ENCODE measurements around the gene XPR1.

XPR1 gene

GRCh38 chr1:180935326-180936109 lies 303.7 kb downstream of the XPR1 start:
- no peak for ATAC-seq

DNA sequence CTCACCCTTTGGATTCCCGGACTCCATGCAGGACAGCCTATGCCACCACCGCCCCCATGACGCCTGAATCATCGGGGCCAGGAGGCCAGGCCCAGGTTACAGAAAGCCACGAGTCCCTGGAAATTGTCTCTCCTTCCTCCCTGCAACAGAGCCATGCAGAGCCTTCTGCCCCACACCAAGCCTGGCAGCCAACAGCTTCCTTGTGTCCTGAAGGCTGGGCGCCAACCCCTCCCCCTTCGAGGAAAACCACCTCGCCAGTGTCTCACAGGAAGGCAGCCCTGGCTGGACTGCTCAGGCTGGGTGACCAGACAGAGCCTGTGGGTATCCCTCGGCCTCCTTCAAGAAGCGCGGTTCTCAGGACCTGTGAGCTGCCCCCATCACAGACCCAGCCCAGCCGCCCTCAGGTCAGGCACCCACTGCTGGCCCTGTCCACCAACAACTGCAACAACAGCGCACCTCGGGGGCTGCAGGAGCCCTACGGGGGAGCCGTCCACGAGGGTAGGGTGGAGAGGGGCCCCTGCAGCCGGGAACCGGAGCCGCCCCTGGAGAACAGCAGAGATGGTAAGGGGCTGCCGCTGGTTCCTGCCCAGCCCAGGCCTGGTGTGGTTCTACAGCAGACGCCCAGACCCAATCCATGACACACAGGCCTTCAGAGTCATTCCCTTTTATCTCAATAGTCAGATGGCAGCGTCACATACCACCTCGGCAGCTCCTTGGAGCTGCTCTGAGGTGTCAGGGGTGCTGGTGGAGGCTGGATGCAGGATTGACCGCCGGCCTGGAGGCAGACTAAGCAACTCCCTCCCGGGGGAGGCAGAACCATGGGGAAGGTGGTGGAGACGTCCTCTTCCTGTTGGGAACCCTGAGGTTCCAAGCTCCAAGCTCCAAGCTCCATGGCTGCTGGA lies 304.5 kb downstream of the XPR1 start:
- no peak for ATAC-seq

GRCh38 chr1:180937012-180937372 lies 305.2 kb downstream of the XPR1 start:
- no peak for ATAC-seq

DNA sequence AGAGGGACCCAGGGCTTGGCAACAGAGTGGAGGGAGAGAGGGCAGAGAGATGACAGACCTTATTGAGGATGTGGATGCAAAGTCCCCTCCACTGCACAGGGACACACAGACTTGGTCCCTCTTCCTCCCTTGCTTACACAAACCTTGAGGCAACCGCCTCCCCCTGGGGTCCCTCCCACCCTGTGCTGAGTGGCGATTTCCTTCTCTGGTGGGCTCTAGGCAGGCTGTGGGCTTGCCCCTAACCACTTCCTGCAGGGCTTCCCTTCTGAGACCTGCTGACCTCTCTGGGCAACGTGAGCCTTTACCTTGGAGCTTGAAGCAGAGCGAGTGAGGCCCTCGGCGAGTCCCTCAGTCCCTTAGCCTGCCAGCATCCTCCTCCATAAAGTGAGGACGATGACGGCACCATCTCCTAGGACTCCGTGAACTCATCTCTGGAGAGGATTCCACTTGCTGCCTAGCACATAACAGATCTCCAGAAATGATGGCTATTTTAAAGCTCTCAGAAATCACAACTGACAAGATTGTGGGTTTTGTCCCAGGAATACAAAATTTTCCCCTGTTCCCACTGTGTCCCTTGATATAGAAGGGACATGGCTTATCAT lies 305.9 kb downstream of the XPR1 start:
- ATAC-seq, result no peak

DNA sequence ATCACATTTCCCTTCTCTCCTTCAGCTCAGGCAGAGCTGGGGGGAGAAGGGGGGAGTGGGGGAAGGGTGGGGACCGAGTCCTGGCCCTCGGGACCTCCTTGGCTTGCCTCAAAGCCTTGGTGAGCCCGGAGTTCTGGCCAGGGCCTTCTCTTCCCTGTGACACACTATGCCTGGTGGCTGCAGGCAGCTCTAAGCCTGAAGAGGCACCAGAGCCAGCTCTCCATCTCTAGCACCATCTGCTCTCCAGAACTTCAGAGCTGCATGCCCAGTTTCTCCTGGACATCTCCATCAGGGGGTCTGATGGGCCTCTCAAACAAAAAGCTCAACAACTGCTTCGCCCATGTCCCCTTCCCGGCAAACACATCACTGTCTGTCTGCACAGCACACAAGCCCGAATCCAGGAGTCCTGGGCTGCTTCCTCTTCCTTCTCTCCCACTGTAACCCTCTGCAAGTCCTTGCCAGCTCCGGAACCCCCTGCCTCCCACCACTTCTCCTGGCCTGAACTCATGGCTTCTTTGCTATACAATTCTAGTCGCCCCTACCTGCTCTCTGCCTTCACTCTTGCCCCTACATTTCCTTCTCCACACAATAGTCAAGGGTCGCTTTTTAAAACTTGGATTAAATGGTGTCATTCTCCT lies 307.4 kb downstream of the XPR1 start:
- no peak for ATAC-seq

DNA sequence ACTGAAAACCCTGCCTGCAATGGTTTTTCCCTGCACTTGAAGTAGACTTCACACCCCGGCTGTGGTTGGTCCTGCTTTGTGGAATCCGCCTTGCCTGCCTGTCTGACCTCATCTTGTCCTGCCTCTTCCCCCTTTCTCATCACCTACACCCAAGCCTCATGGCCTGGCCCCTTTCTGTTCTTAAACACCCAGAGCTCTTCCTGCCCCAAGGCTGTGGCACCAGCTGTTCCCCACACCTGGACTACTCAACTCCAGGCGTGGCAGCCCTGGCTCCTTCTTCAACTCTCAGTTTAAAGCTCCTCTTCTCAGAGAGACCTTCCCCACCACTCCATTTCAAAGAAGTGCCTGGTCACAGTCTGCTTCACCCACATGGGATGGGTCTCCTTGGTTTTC lies 307.9 kb downstream of the XPR1 start:
- no peak for ATAC-seq
